IMR-90 (cell line): ENCODE data around the gene RNFT2. TPM values are rescaled to one million over a fixed set of nuclear protein-coding genes. Genes with fewer than 3 reads are reported as not detected.

ENCODE experiments used
- ATAC-seq: fragments of 200-7000 bp; cut with Tn5 transposase; 2 replicates; pipeline ENCODE4 v1.9.1; 2020; ENCODE audit warnings: low read depth, mild to moderate bottlenecking, moderate library complexity
- BruUV-seq: library from RNA; stranded (reverse); fragments of 400-500 nt; replicated peaks from 2 replicates; lab custom pipeline; 2021; lab: Mats Ljungman, UMichigan
- CTCF ChIA-PET: fragments of 300-600 bp; formaldehyde crosslinking; extraction: SDS; loops from one replicate; lab custom pipeline; 2021; ENCODE audit warnings: antibody characterized with exemption; lab: Yijun Ruan, JAX
- POLR2A ChIA-PET: fragments of 300-600 bp; sonication (Branson Sonifier 250); formaldehyde crosslinking; loops from one replicate; lab custom pipeline; 2022; ENCODE audit warnings: antibody characterized with exemption; ENCODE audit not compliant: unreplicated experiment; lab: Charles Lee
- DNase-seq: peaks from one replicate; pipeline ENCODE4 v3.0.0; 2013
- H2AFZ ChIP-seq: replicated peaks from 2 replicates; pipeline ENCODE3; 2013; ENCODE audit warnings: low read length, mild to moderate bottlenecking; ENCODE audit not compliant: poor library complexity
- H2AK5ac ChIP-seq: 2 replicates; pipeline ENCODE4 v1.6.1; 2013; ENCODE audit warnings: low read depth, low read length, inconsistent platforms
- H2AK9ac ChIP-seq: replicated peaks from 2 replicates; pipeline ENCODE3; 2013; ENCODE audit warnings: mild to moderate bottlenecking, low read depth, low read length, moderate library complexity; ENCODE audit not compliant: poor library complexity
- H2BK120ac ChIP-seq: 2 replicates; pipeline ENCODE4 v1.6.1; 2013; ENCODE audit warnings: low read depth, low read length, inconsistent platforms
- H2BK15ac ChIP-seq: 3 replicates; pipeline ENCODE4 v1.6.1; 2013; ENCODE audit warnings: low read depth, low read length, inconsistent platforms
- H2BK20ac ChIP-seq: 2 replicates; pipeline ENCODE4 v1.6.1; 2013; ENCODE audit warnings: low read depth, mild to moderate bottlenecking, inconsistent platforms, low read length, moderate library complexity
- H2BK5ac ChIP-seq: 2 replicates; pipeline ENCODE4 v1.6.1; 2013; ENCODE audit warnings: mild to moderate bottlenecking, low read depth, low read length, inconsistent platforms; ENCODE audit not compliant: poor library complexity, severe bottlenecking
- H3K14ac ChIP-seq: replicated peaks from 2 replicates; pipeline ENCODE4 v1.6.1; 2013; ENCODE audit warnings: low read depth, low read length, inconsistent platforms
- H3K18ac ChIP-seq: 2 replicates; pipeline ENCODE4 v1.6.1; 2013; ENCODE audit warnings: low read depth, low read length, control low read depth
- H3K23ac ChIP-seq: 2 replicates; pipeline ENCODE4 v1.6.1; 2013; ENCODE audit warnings: low read depth, low read length, inconsistent platforms
- H3K27ac ChIP-seq: 2 replicates; pipeline ENCODE4 v1.5.1; 2013; ENCODE audit warnings: mild to moderate bottlenecking, control low read depth, low read length; ENCODE audit not compliant: insufficient read depth
- H3K27me3 ChIP-seq: 2 replicates; pipeline ENCODE4 v1.6.1; 2013; ENCODE audit warnings: low read length; ENCODE audit not compliant: control insufficient read depth, insufficient read depth
- H3K36me3 ChIP-seq: 2 replicates; pipeline ENCODE4 v1.6.1; 2013; ENCODE audit warnings: low read length, mixed read lengths; ENCODE audit not compliant: control insufficient read depth, insufficient read depth
- H3K4ac ChIP-seq: 2 replicates; pipeline ENCODE4 v1.6.1; 2013; ENCODE audit warnings: low read depth, low read length, inconsistent platforms
- H3K4me1 ChIP-seq: 2 replicates; pipeline ENCODE4 v1.6.1; 2013; ENCODE audit warnings: low read length, mixed read lengths; ENCODE audit not compliant: control insufficient read depth, insufficient read depth
- H3K4me2 ChIP-seq: 2 replicates; pipeline ENCODE4 v1.6.1; 2013; ENCODE audit warnings: low read depth, mild to moderate bottlenecking, control low read depth, low read length, moderate library complexity
- H3K4me3 ChIP-seq: 2 replicates; pipeline ENCODE4 v1.5.1; 2013; ENCODE audit warnings: low read depth, mild to moderate bottlenecking, control low read depth, low read length, moderate library complexity; ENCODE audit not compliant: insufficient read depth
- H3K56ac ChIP-seq: 2 replicates; pipeline ENCODE4 v1.6.1; 2013; ENCODE audit warnings: low read length, inconsistent platforms; ENCODE audit not compliant: insufficient read depth; ENCODE audit errors: extremely low read depth
- H3K79me1 ChIP-seq, 2 experiments: 2 replicates each; pipeline ENCODE4 v1.6.1; 2013; ENCODE audit warnings: low read length in 2 of 2, inconsistent platforms in 1 of 2, low read depth in 1 of 2
- H3K9ac ChIP-seq: 2 replicates; pipeline ENCODE4 v1.6.1; 2013; ENCODE audit warnings: low read depth, low read length, control low read depth
- H3K9me1 ChIP-seq: 2 replicates; pipeline ENCODE4 v1.6.1; 2013; ENCODE audit warnings: low read length, inconsistent platforms; ENCODE audit not compliant: insufficient read depth
- H3K9me3 ChIP-seq: 2 replicates; pipeline ENCODE4 v1.6.1; 2013; ENCODE audit warnings: low read length; ENCODE audit not compliant: control insufficient read depth, insufficient read depth
- H4K20me1 ChIP-seq: 2 replicates; pipeline ENCODE4 v1.6.1; 2013; ENCODE audit warnings: low read length, inconsistent platforms; ENCODE audit not compliant: insufficient read depth
- H4K5ac ChIP-seq: 2 replicates; pipeline ENCODE4 v1.6.1; 2013; ENCODE audit warnings: mild to moderate bottlenecking, low read depth, low read length, control low read depth
- H4K8ac ChIP-seq, 2 experiments: 2 replicates each; pipeline ENCODE4 v1.6.1; 2013; ENCODE audit warnings: low read depth in 2 of 2, low read length in 2 of 2, control low read depth in 1 of 2, inconsistent platforms in 1 of 2
- H4K91ac ChIP-seq: 2 replicates; pipeline ENCODE4 v1.6.1; 2013; ENCODE audit warnings: low read depth, low read length, inconsistent platforms; ENCODE audit not compliant: insufficient read depth
- CHD1 ChIP-seq: IDR thresholded peaks from 2 replicates; pipeline ENCODE4 v1.6.1; 2012; ENCODE audit warnings: low read depth, low read length, improper control_type of control experiment
- MAFK ChIP-seq: IDR thresholded peaks from 2 replicates; pipeline ENCODE4 v1.6.1; 2012; ENCODE audit warnings: low read depth, low read length, improper control_type of control experiment
- MAZ ChIP-seq: IDR thresholded peaks from 2 replicates; pipeline ENCODE4 v1.6.1; 2012; ENCODE audit warnings: low read depth, mild to moderate bottlenecking, low read length, improper control_type of control experiment, moderate library complexity, borderline replicate concordance
- MXI1 ChIP-seq: IDR thresholded peaks from 2 replicates; pipeline ENCODE4 v1.6.1; 2012; ENCODE audit warnings: low read depth, mild to moderate bottlenecking, low read length, moderate library complexity, borderline replicate concordance
- NFE2L2 ChIP-seq: fragments of 150-350 bp; IDR thresholded peaks from 2 replicates; pipeline ENCODE4 v1.6.1; 2016; ENCODE audit warnings: low read depth, mild to moderate bottlenecking, low read length
- POLR2A ChIP-seq: IDR thresholded peaks from 2 replicates; pipeline ENCODE4 v1.6.1; 2012; ENCODE audit warnings: mild to moderate bottlenecking, low read depth, low read length
- RCOR1 ChIP-seq: IDR thresholded peaks from 2 replicates; pipeline ENCODE4 v1.6.1; 2012; ENCODE audit warnings: mild to moderate bottlenecking, low read length, improper control_type of control experiment; ENCODE audit not compliant: insufficient replicate concordance
- WGBS, 2 experiments: methylation state at CpG; one replicate each; pipeline versions ENCODE4 v1.1.5 to v1.1.7; 2013; ENCODE audit warnings: missing lambda C conversion rate in 2 of 2; ENCODE audit not compliant: insufficient read length in 1 of 2; ENCODE audit errors: extremely low coverage in 2 of 2; 5-methylcytosine and 5-hydroxymethylcytosine counted together
- dilution Hi-C: fragments of 300-500 bp; cut with HindIII; formaldehyde crosslinking; loops from one replicate; pipeline ENCODE4 v1.14.3; 2018; ENCODE audit warnings: low sequenced_read_pairs; ENCODE audit not compliant: unreplicated experiment
- in situ Hi-C: fragments of 300-500 bp; cut with MboI; formaldehyde crosslinking; loops from 3 replicates; pipeline ENCODE4 v1.14.3; 2019; ENCODE audit warnings: low sequenced_read_pairs, inconsistent platforms, mixed read lengths
- intact Hi-C: fragments of 100-400 bp; cut with micrococcal nuclease; formaldehyde crosslinking; loops from 2 replicates; pipeline ENCODE4 v1.10.0; 2022
- polyA plus RNA-seq, 3 experiments: library from polyadenylated mRNA; depleted of rRNA; stranded (reverse); fragments of >200 nt; gene quantifications; 2 replicates each; pipeline ENCODE4 v1.2.3, GENCODE V29; 2012; ENCODE audit warnings: low replicate concordance in 1 of 3
- total RNA-seq: library from RNA; depleted of rRNA; stranded (reverse); fragments of >200 nt; gene quantifications from 2 replicates; pipeline ENCODE4 v1.2.3, GENCODE V29; 2012

RNFT2 gene
- total and polyA plus RNA-seq, 2 of the 4 experiments (the other 2 are of a cell fraction): 1.6 to 2.3 TPM

DNA sequence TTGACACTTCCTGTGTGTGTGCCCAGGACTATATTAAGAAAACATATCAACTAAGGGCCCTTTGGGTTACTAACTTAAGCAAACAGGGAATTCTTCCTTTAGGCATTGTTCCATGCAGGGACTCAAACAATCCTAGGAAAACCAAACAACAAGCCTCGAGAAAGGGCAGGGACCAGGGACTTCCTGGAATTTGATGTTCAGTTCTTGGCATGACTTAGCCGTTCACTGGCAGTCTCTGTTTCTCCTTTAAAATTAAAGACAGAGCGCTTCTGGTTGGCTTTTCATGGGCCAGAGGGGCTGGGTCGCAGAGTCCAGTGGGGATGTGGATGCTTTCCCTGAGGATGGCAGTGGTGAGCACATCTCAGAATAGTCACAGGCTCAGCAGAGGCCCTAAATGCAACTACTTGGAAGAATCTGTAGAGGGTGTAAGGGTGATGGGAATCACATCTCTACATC, 35.2 kb downstream of the RNFT2 start:
- H3K56ac ChIP-seq: no peak overlapping the region
- H3K36me3 ChIP-seq: no peaks in the 10 kb centered on the region
- H3K4me3 ChIP-seq: no peak overlapping the region
- no peak overlapping the region for H3K4ac ChIP-seq
- no peak overlapping the region for H4K91ac ChIP-seq
- H3K4me2 ChIP-seq: no peak overlapping the region
- no peaks in the 10 kb centered on the region for H3K27me3 ChIP-seq
- no peak overlapping the region for H3K14ac ChIP-seq
- no peak overlapping the region for H2AK9ac ChIP-seq
- dilution Hi-C loops (no loop called here), intact Hi-C loops (no loop called here), in situ Hi-C loops (no loop called here)
- CTCF ChIA-PET: no interaction called here
- no peak overlapping the region for H2BK15ac ChIP-seq
- H3K9me1 ChIP-seq: no peaks in the 10 kb centered on the region
- 83% methylated on average over 1 of the region's 4 CpGs; no CpG with 5 or more reads in 1 of the 2 experiments for WGBS, 2 experiments
- H3K9me3 ChIP-seq: no peaks in the 10 kb centered on the region
- H4K5ac ChIP-seq: no peak overlapping the region
- POLR2A ChIA-PET: no interaction called here
- H4K8ac ChIP-seq: no peak overlapping the region
- no peak overlapping the region for H2AFZ ChIP-seq
- H2BK120ac ChIP-seq: no peak overlapping the region
- no peaks in the 10 kb centered on the region for H3K79me1 ChIP-seq
- ATAC-seq: 0 out of 2 replicates have a peak, but pooled peaks have one; percentile 48
- H2BK20ac ChIP-seq: no peak overlapping the region
- no peak for DNase-seq
- no peak overlapping the region for H3K23ac ChIP-seq
- no peak overlapping the region for H3K9ac ChIP-seq
- TF ChIP-seq MAFK (no peak), NFE2L2 (no peak), RCOR1 (no peak), POLR2A (no peak), MAZ (no peak), MXI1 (no peak), CHD1 (no peak)
- no peak overlapping the region for H3K27ac ChIP-seq
- H3K4me1 ChIP-seq: no peaks in the 10 kb centered on the region
- H2BK5ac ChIP-seq: no peak overlapping the region
- H4K20me1 ChIP-seq: no peaks in the 10 kb centered on the region
- H3K18ac ChIP-seq: no peak overlapping the region
- H2AK5ac ChIP-seq: no peak overlapping the region
- BruUV-seq: no TSS peak
